ENCODE measurements around the gene XRN2.

The XRN2 gene

DNA sequence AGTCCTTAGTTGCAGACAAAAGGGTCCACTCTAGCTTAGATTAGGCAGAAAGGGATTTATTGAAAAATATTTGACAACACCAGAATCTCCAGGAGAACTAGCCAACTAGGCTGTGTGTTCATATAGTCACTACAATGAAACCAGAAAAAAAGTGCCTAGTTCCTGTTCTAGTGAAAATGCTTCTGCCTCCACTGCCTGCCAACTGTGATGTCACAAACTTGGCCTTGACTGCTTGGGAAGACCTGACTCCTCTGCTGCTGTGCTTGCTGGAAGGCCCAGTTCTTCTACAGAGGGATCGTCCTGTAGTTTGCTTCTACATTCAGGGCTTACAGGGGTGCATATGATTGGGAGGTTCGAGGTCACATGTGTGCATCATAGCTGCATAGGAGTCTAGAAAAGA, 40.3 kb upstream of the XRN2 start:
- Histone ChIP-seq H3K9me3 (ENCODE audit: severe bottlenecking) (no peaks in the 10 kb centered on the region), H3K4me1 (ENCODE audit: insufficient read depth, poor library complexity, severe bottlenecking) (no peaks in the 10 kb centered on the region), H3K27me3 (ENCODE audit: insufficient read depth, poor library complexity, severe bottlenecking) (no peaks in the 10 kb centered on the region), H3K27ac (ENCODE audit: poor library complexity, severe bottlenecking) (no peak overlapping the region), H3K36me3 (ENCODE audit: low read depth) (no peaks in the 10 kb centered on the region), H3K4me3 (ENCODE audit: severe bottlenecking) (no peak overlapping the region)
- no peak for DNase-seq (ENCODE audit: low spot score)
- TF ChIP-seq, protein P1, sequence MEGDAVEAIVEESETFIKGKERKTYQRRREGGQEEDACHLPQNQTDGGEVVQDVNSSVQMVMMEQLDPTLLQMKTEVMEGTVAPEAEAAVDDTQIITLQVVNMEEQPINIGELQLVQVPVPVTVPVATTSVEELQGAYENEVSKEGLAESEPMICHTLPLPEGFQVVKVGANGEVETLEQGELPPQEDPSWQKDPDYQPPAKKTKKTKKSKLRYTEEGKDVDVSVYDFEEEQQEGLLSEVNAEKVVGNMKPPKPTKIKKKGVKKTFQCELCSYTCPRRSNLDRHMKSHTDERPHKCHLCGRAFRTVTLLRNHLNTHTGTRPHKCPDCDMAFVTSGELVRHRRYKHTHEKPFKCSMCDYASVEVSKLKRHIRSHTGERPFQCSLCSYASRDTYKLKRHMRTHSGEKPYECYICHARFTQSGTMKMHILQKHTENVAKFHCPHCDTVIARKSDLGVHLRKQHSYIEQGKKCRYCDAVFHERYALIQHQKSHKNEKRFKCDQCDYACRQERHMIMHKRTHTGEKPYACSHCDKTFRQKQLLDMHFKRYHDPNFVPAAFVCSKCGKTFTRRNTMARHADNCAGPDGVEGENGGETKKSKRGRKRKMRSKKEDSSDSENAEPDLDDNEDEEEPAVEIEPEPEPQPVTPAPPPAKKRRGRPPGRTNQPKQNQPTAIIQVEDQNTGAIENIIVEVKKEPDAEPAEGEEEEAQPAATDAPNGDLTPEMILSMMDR (IDR thresholded peaks at IDR 0.05; ENCODE audit: poor library complexity, severe bottlenecking), result no peak
- no peak for ATAC-seq (ENCODE audit: low read depth)

DNA sequence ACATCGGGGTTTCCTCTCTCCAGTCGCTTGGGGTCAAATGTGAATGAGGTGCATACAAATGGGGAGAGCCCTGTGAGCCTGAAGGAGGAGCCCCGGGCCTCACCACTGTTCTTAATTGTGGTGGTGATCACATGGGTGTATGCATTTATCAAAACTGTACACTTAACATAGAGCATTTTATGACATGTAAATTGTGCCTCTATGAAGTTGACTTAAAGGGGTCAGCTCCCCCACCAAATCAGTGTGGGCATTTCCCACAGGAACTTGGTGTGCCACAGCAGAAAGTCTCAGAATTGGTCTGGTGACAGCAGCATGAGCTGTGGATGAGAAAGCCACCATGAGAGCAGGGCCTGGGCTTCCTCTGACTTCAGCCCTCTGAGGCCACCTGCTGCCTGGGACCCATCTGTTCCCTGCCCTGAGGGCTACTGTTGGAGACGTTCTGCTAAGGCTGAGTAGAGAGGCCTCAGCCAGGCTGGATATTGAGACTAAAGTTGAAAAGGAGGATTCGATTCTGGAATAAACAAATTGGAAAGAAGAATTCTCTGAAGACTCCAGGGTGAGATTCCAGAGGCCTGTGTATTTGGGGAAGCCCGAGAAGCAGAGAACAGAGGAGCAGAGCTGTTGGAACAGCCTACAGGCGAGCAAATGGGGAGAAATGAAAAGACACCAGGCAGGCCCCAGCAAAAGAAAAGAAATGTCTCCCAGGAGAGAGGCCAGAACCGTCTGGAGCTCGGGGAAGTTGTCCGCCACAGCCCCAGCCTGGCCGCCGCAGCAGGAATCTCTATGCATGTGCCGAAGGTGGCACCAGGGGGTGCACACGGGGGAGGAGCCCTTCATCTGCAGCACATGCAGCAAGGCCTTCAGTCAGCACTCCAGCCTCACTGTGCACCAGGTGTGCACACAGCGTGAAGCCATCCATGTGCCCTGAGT, 37.6 kb upstream of the XRN2 start:
- no peaks in the 10 kb centered on the region for H3K36me3 ChIP-seq (ENCODE audit: low read depth)
- H3K4me1 ChIP-seq (ENCODE audit: insufficient read depth, poor library complexity, severe bottlenecking), result no peaks in the 10 kb centered on the region
- TF ChIP-seq, protein P1 (IDR thresholded peaks at IDR 0.05; ENCODE audit: poor library complexity, severe bottlenecking), result no peak
- H3K27me3 ChIP-seq (ENCODE audit: insufficient read depth, poor library complexity, severe bottlenecking), result no peaks in the 10 kb centered on the region
- no peak overlapping the region for H3K27ac ChIP-seq (ENCODE audit: poor library complexity, severe bottlenecking)
- no peak for DNase-seq (ENCODE audit: low spot score)
- no peak overlapping the region for H3K4me3 ChIP-seq (ENCODE audit: severe bottlenecking)
- no peaks in the 10 kb centered on the region for H3K9me3 ChIP-seq (ENCODE audit: severe bottlenecking)
- no peak for ATAC-seq (ENCODE audit: low read depth)

DNA sequence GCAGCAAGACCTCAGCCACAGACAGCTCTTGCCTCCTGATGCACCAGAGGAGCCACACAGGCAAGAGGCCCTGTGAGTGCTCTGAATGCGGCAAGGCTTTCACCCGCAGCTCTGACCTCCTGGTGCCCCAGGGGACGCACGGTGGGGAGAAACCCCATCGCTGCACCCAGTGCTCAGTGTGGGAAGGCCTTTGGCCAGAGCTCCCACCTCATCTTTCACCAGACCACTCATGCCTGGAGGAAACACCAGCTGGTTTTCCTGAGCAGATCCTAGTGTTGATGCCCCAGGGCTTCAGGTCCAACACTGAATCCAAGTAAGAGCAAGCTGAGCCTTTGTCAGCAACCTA, 37.0 kb upstream of the XRN2 start:
- no peak for ATAC-seq (ENCODE audit: low read depth)
- no peaks in the 10 kb centered on the region for H3K36me3 ChIP-seq (ENCODE audit: low read depth)
- no peaks in the 10 kb centered on the region for H3K27me3 ChIP-seq (ENCODE audit: insufficient read depth, poor library complexity, severe bottlenecking)
- no peaks in the 10 kb centered on the region for H3K9me3 ChIP-seq (ENCODE audit: severe bottlenecking)
- H3K4me1 ChIP-seq (ENCODE audit: insufficient read depth, poor library complexity, severe bottlenecking), result no peaks in the 10 kb centered on the region
- H3K4me3 ChIP-seq (ENCODE audit: severe bottlenecking), result no peak overlapping the region
- DNase-seq (ENCODE audit: low spot score), result no peak
- H3K27ac ChIP-seq (ENCODE audit: poor library complexity, severe bottlenecking), result no peak overlapping the region
- TF ChIP-seq, protein P1 (IDR thresholded peaks at IDR 0.05; ENCODE audit: poor library complexity, severe bottlenecking), result no peak

DNA sequence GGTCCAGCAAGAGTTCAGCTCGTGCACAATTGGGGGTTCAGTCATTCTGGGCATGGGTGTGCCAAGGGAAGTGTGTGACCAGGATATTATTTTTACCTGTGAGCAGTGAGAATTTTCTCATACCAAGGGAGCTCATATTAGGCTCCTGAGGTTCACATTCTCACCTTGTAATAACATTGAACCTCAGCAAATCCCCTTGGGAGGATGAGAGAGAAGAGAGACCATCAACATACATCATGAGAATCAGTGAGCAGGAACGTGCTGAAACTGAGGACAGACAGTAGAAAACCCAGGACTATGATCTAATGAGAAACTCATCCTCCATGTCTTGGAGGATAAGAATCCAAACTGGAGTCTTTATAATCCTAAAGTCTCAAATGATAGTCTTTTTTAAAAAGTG, 33.4 kb upstream of the XRN2 start:
- Histone ChIP-seq H3K27ac (ENCODE audit: poor library complexity, severe bottlenecking) (no peak overlapping the region), H3K36me3 (ENCODE audit: low read depth) (no peaks in the 10 kb centered on the region), H3K4me3 (ENCODE audit: severe bottlenecking) (no peak overlapping the region), H3K9me3 (ENCODE audit: severe bottlenecking) (no peaks in the 10 kb centered on the region), H3K4me1 (ENCODE audit: insufficient read depth, poor library complexity, severe bottlenecking) (no peaks in the 10 kb centered on the region), H3K27me3 (ENCODE audit: insufficient read depth, poor library complexity, severe bottlenecking) (no peaks in the 10 kb centered on the region)
- TF ChIP-seq, protein P1 (IDR thresholded peaks at IDR 0.05; ENCODE audit: poor library complexity, severe bottlenecking), result no peak
- ATAC-seq (ENCODE audit: low read depth) (no peak), DNase-seq (ENCODE audit: low spot score) (no peak)

DNA sequence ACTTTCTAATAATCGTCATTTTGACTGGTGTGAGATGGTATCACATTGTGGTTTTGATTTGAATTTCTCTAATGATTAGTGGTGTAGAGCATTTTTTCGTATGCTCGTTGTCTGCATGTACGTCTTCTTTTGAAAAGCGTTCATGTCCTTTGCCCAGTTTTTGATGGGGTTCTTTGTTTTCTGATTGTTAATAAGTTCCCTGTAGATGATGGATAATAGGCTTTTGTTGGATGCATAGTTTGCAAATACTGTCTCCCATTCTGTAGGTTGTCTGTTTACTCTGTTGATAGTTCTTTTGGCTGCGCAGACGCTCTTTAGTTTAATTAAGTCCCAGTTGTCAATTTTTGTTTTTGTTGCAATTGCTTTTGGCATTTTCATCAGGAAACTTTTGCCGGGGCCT, 32.3 kb upstream of the XRN2 start:
- no peak for DNase-seq (ENCODE audit: low spot score)
- TF ChIP-seq, protein P1 (IDR thresholded peaks at IDR 0.05; ENCODE audit: poor library complexity, severe bottlenecking), result no peak
- H3K27me3 ChIP-seq (ENCODE audit: insufficient read depth, poor library complexity, severe bottlenecking), result no peaks in the 10 kb centered on the region

More for the DNA sequence above, 32.3 kb upstream of the XRN2 start:
- no peaks in the 10 kb centered on the region for H3K4me1 ChIP-seq (ENCODE audit: insufficient read depth, poor library complexity, severe bottlenecking)
- H3K4me3 ChIP-seq (ENCODE audit: severe bottlenecking), result no peak overlapping the region
- no peak overlapping the region for H3K27ac ChIP-seq (ENCODE audit: poor library complexity, severe bottlenecking)
- no peaks in the 10 kb centered on the region for H3K9me3 ChIP-seq (ENCODE audit: severe bottlenecking)
- no peak for ATAC-seq (ENCODE audit: low read depth)
- H3K36me3 ChIP-seq (ENCODE audit: low read depth), result no peaks in the 10 kb centered on the region
